GM19351 (cell line): ENCODE results near the gene ARHGAP6.
"Not testable (repeated sequence)": the region's sequence is repeated elsewhere in the genome, so short reads cannot be mapped to it uniquely, and the experiment has no call there.

Source experiments
- ATAC-seq: cut with Tn5 transposase; IDR thresholded peaks from one replicate; pipeline ENCODE4 v1.9.1; 2021; ENCODE audit warnings: mild to moderate bottlenecking, moderate library complexity; ENCODE audit not compliant: unreplicated experiment

ARHGAP6 gene

DNA sequence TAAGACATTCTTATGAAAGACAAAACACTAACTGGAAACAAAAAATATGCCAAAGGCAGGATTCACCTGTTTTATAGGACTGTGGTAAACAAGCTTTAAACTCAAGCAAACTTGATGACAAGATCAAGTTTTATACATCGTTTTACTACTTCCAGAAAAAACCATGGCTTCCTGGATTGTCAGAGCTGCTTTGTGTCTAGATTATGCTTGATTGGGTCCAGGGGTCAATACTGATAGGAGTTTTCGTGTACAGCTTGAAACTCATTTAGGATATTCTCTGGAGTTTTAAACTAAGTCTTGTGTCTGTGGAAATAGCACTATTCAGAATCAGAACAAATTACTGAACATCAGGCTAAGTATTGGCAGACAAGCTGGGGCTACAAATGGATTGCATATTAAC, 541.6 kb downstream of the ARHGAP6 start:
- ATAC-seq: no peak

DNA sequence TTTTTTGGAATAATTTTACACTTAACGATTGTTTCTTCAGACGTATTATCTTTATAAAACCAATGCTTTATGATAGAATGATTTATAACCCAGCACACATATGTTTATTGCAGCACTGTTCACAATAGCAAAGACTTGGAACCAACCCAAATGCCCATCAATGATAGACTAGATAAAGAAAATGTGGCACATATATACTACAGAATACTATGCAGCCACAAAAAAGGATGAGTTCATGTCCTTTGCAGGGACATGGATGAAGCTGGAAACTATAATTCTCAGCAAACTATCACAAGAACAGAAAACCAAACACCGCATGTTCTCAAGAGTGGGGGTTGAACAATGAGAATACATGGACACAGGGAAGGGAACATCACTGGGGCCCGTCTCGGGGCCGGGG, 542.6 kb downstream of the ARHGAP6 start:
- not testable (repeated sequence) for ATAC-seq

DNA sequence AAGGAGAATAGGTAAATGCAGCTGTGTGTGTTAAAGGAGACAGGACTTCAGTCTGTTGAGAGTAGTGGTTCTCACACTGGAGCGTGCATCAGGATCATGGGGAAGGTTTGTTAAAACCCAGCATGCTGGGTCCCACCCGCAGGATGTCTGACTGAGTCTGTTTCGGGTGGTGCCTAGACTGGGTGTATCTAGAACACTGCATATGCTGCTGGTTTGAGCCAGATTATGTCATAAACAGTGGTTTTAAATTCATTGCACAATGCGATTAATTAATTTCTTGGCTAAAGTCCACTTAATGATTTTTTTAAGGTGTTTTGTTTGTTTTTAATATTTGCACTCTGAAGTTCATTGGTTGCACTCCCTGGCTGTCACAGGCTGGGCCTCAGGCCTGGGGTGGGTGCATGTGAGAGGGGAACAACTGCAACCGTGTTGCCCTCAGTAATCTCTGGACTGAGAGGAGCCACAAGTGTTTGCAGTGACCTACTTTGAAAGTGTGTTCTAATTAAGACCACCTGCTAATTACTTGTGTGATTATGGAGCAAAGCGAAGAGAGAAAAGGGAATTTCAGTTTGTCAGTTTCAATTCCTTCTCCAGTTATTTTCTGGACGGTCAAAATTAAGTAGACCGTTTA, 546.3 kb downstream of the ARHGAP6 start:
- no peak for ATAC-seq

DNA sequence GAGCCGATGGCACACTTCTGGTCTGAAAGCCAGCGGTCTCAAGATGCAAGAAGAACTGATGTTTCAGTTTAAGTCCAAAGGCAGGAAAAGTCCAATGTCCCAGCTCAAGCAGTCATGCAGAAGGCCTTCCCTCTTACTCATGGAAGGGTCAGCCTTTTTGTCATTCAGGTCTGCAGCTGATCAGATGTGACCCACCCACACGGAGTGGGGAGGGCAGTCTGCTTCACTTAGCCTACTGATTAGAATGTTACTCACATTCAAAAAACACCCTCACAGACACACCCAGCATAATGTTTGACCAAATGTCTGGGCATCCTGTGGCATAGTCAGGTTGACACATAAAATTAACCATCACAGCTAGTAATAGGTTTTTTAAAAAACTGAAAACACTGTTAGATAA, 548.0 kb downstream of the ARHGAP6 start:
- ATAC-seq: no peak

DNA sequence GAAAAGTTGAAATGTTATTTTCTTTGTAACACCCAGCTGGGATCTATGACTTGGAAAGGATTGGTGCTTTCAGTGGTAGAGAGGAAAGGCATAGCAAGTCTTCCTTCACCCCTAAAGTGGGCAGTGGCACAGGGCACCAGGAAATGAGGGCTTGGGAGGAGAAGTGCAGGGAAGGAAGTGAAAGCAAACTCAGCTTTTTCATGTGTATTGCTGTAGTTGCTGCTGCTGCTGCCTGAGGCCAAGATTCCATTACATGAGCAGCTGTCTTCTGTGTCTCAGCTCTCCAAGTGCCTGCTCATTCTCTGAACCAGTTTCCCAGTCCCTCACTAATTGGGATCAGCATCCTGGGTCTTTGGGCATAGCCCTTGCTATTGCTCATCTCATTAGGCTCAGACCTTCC, 552.0 kb downstream of the ARHGAP6 start:
- ATAC-seq: no peak

DNA sequence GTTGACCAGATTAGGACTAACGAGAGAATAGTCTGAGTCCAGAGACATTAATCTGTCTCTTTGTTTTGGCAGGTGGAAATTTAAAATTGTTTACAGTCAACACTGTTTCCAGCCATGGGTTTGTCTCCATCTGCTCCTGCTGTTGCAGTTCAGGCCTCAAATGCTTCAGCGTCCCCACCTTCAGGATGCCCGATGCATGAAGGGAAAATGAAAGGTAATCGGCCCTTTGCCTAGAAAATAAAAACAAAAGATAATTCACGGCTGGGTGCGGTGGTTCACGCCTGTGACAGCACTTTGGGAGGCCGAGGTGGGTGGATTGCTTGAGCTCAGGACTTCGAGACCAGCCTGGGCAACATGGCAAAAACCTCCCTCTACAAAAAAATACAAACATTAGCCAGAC, 553.8 kb downstream of the ARHGAP6 start:
- no peak for ATAC-seq

DNA sequence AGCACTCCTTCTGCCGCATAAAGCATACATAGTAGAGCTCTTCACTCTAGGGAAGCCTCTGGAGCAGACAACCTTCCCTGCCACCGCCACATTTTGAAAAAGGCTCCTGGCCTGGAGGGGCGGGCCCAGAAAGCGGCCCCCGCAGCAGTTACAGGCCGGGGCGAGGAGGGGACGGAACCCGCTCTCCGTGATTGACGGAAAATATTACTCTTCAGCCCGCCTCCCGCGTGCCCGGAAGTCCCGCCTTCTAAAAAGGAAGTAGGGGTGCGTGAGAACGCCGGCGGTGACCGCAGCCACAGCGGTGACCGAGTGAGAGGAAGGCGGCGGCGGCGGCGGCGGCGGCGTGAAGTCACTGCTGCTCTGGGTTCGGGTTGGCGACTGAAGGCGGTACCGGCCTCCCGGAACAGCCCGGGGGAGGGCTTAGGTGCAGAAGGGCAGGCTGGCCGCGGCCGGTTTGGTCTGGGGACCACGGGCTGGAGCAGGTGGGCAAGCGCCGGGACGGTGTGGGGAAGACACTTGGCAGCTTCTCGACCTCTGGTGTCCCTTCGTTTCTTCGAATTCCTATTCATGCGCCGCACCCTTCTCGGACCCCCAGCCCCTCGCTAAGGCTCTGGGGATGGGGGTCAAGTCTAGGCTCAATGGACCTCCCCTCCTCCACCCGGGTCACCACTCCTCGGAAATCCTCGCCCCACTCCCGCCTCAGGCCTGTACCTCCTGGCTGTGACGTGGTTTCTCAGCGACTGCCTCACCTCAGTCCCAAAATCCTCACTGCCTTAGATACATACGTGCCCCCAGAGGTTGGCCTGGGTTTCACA, 554.5 kb downstream of the ARHGAP6 start, which contains the start of gene HCCS:
HCCS (plus strand) TSS at position 296 of the 815 bp plus-strand sequence. CDS start 729 bp downstream, outside the sequence.
- ATAC-seq: peak; percentile 87

DNA sequence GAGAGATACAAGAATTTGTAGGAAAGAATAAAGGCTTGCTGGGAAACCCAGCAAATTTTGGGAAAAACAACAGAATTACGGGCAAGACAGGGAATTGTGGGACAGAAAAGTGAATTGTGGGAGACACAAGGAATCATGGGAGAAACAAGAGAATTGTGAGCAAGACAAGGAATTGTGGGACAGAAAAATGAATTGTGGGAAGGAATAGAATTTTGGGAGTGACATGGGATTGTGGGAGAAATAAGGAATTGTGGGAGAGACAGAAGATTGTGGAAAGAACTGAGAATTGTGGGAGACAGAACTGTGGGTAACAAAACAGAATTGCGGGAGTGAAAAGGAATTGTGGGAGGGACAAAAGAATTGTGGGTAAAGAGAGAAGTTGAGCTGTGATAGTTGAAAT, 555.8 kb downstream of the ARHGAP6 start:
- no peak for ATAC-seq

DNA sequence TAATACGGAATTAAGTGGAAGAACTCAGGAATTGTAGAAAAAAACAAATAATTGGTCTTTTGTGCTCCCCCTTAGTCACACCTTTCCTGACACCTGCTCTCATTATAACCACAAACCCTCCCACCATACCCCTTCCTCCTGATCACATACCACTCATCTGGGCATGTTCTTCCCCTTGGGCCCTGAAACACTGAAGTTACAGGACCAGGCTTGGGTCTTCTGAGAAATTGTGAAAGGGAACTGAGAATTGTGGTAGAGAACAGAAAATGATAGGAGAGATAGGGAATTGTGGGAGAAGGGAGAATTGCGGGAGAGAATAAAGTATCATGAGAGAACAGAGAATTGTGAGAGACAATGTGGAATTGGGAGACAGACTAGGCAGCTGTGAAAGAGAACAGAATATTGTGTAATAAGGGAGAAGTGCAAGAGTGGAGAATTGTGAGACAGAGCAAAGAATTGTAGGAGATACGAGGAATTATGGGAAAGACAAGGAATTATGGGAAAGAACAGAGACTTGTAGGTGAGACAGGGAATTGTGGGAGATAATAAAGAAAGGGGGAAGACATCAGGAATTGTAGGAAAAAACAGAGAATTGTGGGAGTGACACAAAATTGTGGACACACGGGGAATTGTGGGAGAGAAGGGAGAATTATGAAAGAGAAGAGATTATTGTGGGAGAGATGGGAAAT, 557.3 kb downstream of the ARHGAP6 start:
- ATAC-seq: no peak

DNA sequence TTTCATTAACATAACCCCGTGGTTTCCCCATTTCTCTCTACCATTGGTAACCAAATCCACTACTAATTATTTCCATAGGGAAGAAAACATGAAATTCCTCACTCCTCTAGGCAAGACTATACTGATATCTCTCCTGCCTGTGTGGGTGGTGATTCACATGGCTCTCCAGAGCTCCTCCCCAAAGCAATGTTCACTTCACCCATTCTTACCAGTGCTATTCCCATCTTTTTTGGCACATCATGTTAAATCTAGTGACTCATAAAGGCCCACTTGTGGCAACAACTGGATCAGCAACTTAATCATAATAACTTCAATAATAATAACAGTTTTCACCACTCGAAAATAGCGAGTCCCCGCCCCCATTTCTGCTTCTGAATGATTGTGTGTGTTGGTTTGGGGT, 560.6 kb downstream of the ARHGAP6 start:
- no peak for ATAC-seq

DNA sequence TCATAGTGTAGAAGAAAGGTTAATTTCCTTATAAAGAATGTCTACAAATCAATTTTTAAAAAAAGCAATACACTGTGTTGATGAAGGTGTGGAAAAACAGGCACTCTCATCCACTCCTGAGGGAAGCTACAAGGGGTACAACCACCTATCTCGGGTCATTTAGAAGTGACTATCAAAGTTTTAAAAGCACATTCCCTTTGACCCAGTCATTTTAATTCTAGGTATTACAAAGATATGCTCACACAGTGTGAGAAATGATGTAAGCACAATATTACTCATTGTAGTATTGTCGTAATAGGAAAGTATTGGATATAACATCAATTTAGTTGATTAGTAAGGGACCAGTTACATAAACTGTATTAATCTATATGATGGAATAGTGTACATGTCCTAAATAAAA, 562.0 kb downstream of the ARHGAP6 start:
- ATAC-seq: no peak

DNA sequence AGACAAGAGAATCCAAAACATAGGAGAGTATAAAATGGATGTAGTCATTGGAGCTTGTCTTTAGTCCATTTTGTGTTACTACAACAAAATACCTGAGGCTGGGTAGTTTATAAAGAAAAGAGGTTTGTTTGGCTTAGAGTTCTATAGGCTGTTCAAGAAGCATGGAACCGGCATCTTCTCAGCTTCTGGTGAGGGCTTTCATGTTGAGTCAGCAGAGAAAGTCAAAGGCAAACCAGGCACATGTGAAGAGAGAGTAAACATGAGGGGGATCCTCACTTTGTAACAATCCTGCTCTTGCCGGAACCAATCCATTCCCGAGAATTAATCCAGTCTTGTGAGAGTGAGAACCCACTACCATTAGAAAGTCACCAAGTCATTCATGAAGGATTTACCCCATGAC, 562.7 kb downstream of the ARHGAP6 start:
- peak; percentile 69 for ATAC-seq

DNA sequence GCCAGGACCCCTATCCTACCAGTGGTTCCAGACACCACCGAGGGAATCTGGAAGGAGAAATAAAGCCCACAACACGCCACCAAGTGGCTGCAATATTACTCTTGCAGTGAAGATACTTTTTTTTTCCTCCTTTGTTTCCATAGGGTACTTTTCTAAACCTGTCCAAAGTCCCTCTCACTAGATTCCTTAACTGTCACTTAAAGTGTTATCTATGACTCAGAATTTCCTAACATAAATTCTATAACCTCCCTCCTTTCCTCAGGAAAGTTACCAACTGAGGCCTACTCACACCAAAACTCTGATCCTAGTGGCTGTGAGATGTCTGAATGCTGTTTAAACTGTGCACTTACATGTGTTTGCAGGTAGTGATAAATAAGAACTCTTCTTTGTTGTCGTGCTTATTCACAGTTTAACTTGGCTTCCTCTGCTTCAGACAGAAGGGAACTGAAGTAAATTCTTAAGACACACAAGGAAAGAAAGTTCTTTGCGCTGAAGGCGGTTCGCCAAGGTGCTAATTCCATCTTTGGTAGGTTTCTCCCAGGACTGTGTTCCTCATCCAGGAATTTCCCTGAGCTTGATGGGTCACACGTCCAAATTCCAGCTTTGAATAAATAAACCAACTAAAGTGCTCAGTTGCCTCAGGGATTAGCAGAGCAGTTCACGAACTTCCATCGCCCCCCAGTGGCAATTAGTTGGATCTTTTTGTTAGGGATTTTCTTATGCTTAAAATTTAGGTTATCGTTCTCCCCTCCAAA, 565.3 kb downstream of the ARHGAP6 start:
- no peak for ATAC-seq

DNA sequence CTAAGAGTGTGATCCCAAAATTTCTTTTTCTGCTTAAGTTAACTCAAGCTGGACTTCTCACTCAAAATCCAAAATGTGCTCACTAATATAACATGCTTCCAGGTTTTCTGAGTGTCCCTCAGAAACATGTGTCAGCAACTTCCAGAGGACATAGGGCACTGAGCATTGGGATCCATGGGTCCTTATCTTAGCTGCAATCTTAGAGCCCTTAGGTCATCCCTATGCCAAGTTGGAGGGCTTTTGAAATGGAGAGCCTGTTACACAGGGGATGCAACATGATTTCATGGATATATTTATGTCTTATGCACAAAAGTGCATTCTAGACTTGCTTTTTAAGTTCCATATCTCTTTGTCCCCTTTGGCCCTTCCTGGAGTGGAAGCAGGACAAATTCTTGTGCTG, 566.3 kb downstream of the ARHGAP6 start:
- ATAC-seq: no peak

DNA sequence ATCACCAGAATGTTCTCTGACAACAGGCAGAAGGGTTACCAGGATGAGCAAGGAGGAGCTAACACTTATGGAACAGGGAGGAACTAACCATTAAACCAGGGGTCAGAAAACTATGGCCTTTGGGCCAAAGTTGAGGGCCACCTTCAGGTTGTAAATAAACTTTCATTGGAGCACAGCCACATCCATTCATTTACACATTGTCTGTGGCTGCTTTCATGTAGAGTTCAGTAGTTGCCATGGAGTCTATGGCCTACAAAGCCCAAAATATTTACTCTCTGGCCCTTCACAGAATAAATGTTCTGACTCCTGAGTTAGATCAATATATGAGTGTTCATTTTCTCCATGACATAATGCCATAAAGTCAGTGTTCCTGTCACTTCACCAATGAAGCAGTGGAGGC, 567.8 kb downstream of the ARHGAP6 start:
- no peak for ATAC-seq

DNA sequence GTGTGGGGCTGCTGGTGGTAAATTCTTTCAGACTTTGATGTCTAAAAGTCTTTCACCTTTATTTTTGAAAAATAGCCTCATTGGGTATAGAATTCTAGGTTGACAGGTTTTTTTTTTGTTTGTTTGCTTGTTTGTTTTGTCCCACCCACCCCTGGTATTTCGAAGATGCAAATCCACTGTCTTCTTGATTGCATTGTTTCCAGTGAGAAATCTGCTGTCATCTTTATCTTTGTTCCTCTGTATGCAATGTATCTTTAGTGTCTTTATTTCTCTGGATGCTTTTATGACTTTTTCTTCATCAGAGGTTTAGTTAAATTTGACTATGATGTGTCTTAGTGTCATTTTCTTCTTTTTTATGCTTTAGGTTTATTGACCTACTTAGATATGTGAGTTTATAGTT, 575.9 kb downstream of the ARHGAP6 start:
- ATAC-seq: no peak
